SU-DHL-6 (cell line): ENCODE results near the gene RAPSN.

Experiments
- H2AFZ ChIP-seq: fragments of 200-600 bp; sonication (generic); 2 replicates; pipeline ENCODE4 v1.6.1; 2014; ENCODE audit warnings: low read depth, mild to moderate bottlenecking, moderate library complexity, mixed read lengths, antibody characterized with exemption, low read length; ENCODE audit not compliant: severe bottlenecking
- H3F3A ChIP-seq: fragments of 200-600 bp; shearing (Covaris generic); 2 replicates; pipeline ENCODE4 v1.6.0; 2016; ENCODE audit warnings: antibody characterized with exemption, mild to moderate bottlenecking; ENCODE audit not compliant: insufficient read depth
- H3K27ac ChIP-seq: fragments of 200-600 bp; sonication (generic); 2 replicates; pipeline ENCODE4 v1.5.1; 2016; ENCODE audit warnings: low read depth, mild to moderate bottlenecking, low read length, moderate library complexity, mixed read lengths
- H3K27me3 ChIP-seq: fragments of 200-600 bp; sonication (generic), shearing (Covaris generic); 2 replicates; pipeline ENCODE4 v1.6.0; 2014; ENCODE audit warnings: mild to moderate bottlenecking, low read length
- H3K36me3 ChIP-seq: fragments of 200-600 bp; sonication (generic); 2 replicates; pipeline ENCODE4 v1.6.1; 2014; ENCODE audit warnings: mild to moderate bottlenecking, low read length, mixed read lengths
- H3K4me2 ChIP-seq: fragments of 300-600, 200-600 bp; shearing (Covaris generic), sonication (generic); 2 replicates; pipeline ENCODE4 v1.6.0; 2014; ENCODE audit warnings: low read length, low read depth, mild to moderate bottlenecking; ENCODE audit not compliant: poor library complexity, severe bottlenecking
- H3K4me3 ChIP-seq: fragments of 200-600 bp; sonication (generic); 2 replicates; pipeline ENCODE4 v1.5.1; 2014; ENCODE audit warnings: antibody characterized with exemption, low read length, mild to moderate bottlenecking, mixed read lengths; ENCODE audit not compliant: insufficient read depth, poor library complexity, severe bottlenecking
- H3K79me2 ChIP-seq: fragments of 200-600 bp; sonication (generic); 2 replicates; pipeline ENCODE4 v1.6.1; 2014; ENCODE audit warnings: mild to moderate bottlenecking, low read length, moderate library complexity; ENCODE audit not compliant: insufficient read depth
- H3K9ac ChIP-seq: fragments of 200-600 bp; sonication (generic); 2 replicates; pipeline ENCODE4 v1.7.0; 2014; ENCODE audit warnings: mild to moderate bottlenecking, low read length
- H3K9me2 ChIP-seq: fragments of 200-600 bp; sonication (generic); replicated peaks from 2 replicates; pipeline ENCODE4 v1.6.1; 2014; ENCODE audit warnings: low read length; ENCODE audit not compliant: insufficient read depth
- H3K9me3 ChIP-seq: fragments of 200-600 bp; sonication (generic); 2 replicates; pipeline ENCODE4 v1.6.1; 2014; ENCODE audit warnings: low read length, mixed read lengths; ENCODE audit not compliant: insufficient read depth
- H4K20me1 ChIP-seq: fragments of 200-600 bp; sonication (generic); 2 replicates; pipeline ENCODE4 v1.6.1; 2014; ENCODE audit warnings: low read depth, mild to moderate bottlenecking, antibody characterized with exemption, low read length, moderate library complexity, mixed read lengths
- EZH2phosphoT487 ChIP-seq: fragments of 200-600 bp; sonication (generic), shearing (Covaris generic); conservative IDR thresholded peaks from 2 replicates; pipeline ENCODE4 v1.6.1; 2018; ENCODE audit warnings: mild to moderate bottlenecking, antibody characterized with exemption, low read length, moderate library complexity, mixed read lengths
- TF ChIP-seq, protein P1 (sequence below): fragments of 200-600 bp; sonication (generic); IDR thresholded peaks from one replicate; pipeline ENCODE4 v1.5.1; 2017; ENCODE audit warnings: antibody characterized with exemption, mild to moderate bottlenecking, low read length, moderate library complexity; ENCODE audit not compliant: insufficient read depth, poor library complexity, severe bottlenecking

The RAPSN gene

DNA sequence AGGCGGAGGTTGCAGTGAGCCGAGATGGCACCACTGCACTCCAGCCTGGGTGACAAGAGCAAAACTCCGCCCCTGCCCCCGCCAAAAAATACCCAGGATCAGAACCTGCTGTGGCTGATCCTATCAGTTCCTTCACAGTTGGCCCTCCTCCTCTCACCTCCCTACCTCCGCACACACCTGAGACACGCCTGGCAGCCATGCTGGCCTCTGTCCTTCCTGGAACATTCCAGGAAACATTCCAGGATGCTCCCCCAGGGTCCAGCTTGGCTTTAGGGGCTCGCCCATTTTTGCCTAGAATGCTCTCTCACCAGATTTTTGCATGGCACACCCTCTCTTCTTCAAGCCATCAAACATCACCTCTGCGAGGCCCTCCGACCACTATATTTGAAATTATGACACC lies 2.1 kb downstream of the RAPSN start:
- Histone ChIP-seq H3K9me2 (no peaks in the 10 kb centered on the region), H2AFZ (no peak overlapping the region), H3K9me3 (no peaks in the 10 kb centered on the region), H3K9ac (no peak overlapping the region), H3K36me3 (no peaks in the 10 kb centered on the region), H3K79me2 (no peaks in the 10 kb centered on the region), H3K4me3 (no peak overlapping the region), H3K27me3 (no peaks in the 10 kb centered on the region), H3K4me2 (no peak overlapping the region), H4K20me1 (no peaks in the 10 kb centered on the region), H3K27ac (no peak overlapping the region), H3F3A (no peaks in the 10 kb centered on the region)
- TF ChIP-seq, protein P1, sequence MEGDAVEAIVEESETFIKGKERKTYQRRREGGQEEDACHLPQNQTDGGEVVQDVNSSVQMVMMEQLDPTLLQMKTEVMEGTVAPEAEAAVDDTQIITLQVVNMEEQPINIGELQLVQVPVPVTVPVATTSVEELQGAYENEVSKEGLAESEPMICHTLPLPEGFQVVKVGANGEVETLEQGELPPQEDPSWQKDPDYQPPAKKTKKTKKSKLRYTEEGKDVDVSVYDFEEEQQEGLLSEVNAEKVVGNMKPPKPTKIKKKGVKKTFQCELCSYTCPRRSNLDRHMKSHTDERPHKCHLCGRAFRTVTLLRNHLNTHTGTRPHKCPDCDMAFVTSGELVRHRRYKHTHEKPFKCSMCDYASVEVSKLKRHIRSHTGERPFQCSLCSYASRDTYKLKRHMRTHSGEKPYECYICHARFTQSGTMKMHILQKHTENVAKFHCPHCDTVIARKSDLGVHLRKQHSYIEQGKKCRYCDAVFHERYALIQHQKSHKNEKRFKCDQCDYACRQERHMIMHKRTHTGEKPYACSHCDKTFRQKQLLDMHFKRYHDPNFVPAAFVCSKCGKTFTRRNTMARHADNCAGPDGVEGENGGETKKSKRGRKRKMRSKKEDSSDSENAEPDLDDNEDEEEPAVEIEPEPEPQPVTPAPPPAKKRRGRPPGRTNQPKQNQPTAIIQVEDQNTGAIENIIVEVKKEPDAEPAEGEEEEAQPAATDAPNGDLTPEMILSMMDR: no peak
- TF ChIP-seq EZH2phosphoT487: no peak

GRCh38 chr11:47445840-47446239 lies 3.1 kb downstream of the RAPSN start:
- no peak for TF ChIP-seq EZH2phosphoT487
- TF ChIP-seq, protein P1: no peak
- H2AFZ ChIP-seq: no peak overlapping the region

DNA sequence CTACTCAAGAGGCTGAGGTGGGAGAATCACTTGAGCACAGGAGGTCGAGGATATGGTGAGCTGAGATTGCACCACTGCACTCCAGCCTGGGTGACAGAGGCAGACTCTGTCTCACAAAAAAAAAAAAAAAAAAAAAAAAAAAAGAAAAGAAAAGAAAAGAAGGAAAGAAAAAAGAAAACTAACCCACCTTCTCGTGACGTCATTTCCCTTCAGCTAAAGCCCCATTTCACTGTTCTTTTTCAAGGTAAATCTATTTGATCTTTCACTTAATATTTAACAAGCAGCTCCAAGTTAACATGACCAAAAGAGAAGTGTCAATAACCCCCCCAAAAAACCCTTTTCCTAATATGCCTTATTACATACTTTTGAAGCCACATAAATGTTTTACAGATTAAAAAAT lies 5.1 kb downstream of the RAPSN start:
- Histone ChIP-seq H3K79me2 (no peaks in the 10 kb centered on the region), H3K9me3 (no peaks in the 10 kb centered on the region), H4K20me1 (no peaks in the 10 kb centered on the region), H3K27me3 (no peaks in the 10 kb centered on the region), H3K9ac (no peak overlapping the region), H3F3A (no peaks in the 10 kb centered on the region), H2AFZ (no peak overlapping the region), H3K4me2 (no peak overlapping the region), H3K9me2 (no peaks in the 10 kb centered on the region), H3K27ac (no peak overlapping the region), H3K36me3 (no peaks in the 10 kb centered on the region), H3K4me3 (no peak overlapping the region)
- TF ChIP-seq, protein P1: no peak
- no peak for TF ChIP-seq EZH2phosphoT487

More at GRCh38 chr11:47445840-47446239, 3.1 kb downstream of the RAPSN start:
- H4K20me1 ChIP-seq: no peaks in the 10 kb centered on the region
- no peak overlapping the region for H3K27ac ChIP-seq
- H3K36me3 ChIP-seq: no peaks in the 10 kb centered on the region
- no peaks in the 10 kb centered on the region for H3F3A ChIP-seq
- no peaks in the 10 kb centered on the region for H3K9me3 ChIP-seq
- H3K27me3 ChIP-seq: no peaks in the 10 kb centered on the region
- H3K4me3 ChIP-seq: no peak overlapping the region
- H3K79me2 ChIP-seq: no peaks in the 10 kb centered on the region
- H3K4me2 ChIP-seq: no peak overlapping the region
- no peak overlapping the region for H3K9ac ChIP-seq
- H3K9me2 ChIP-seq: no peaks in the 10 kb centered on the region
